GM19467 (cell line): ENCODE data around the gene FKBP6.
A peak's percentile ranks its signal among the peaks of the same experiment; 100 is the strongest.
"Not testable (repeated sequence)": the region's sequence is repeated elsewhere in the genome, so short reads cannot be mapped to it uniquely, and the experiment has no call there.

ENCODE experiments used
- ATAC-seq: cut with Tn5 transposase; IDR thresholded peaks from one replicate; pipeline ENCODE4 v1.9.1; 2021; ENCODE audit warnings: mild to moderate bottlenecking, moderate library complexity; ENCODE audit not compliant: unreplicated experiment

FKBP6 gene, protein sequence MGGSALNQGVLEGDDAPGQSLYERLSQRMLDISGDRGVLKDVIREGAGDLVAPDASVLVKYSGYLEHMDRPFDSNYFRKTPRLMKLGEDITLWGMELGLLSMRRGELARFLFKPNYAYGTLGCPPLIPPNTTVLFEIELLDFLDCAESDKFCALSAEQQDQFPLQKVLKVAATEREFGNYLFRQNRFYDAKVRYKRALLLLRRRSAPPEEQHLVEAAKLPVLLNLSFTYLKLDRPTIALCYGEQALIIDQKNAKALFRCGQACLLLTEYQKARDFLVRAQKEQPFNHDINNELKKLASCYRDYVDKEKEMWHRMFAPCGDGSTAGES

DNA sequence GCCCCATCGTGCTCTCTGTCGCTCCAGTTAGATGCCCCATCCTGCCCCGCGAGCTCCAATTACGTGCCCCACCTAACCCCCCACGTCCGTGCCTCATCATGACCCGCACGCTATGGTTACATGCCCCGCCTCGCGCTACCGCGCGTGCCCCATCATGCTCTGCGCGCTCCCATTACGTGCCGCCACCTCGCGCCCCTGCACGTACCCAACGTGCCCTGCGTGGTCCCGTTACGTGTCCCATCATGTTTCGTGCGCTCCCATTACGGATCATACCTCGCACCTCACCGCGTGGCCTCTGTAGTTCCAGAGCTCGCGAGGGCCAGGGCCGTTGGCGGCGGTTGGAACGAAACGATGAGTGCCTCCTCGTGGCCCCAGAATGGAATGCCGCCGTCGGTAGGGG, at the start of gene FKBP6, which contains the start of gene TRIM50:
Gene FKBP6 (plus strand): TSS at position 240 of the 400 bp plus-strand sequence. CDS start 268 bp downstream, outside the sequence.
Gene TRIM50 (minus strand): TSS at position 161 of the 400 bp plus-strand sequence. CDS start 3,295 bp downstream, outside the sequence.
- ATAC-seq, result not testable (repeated sequence)

DNA sequence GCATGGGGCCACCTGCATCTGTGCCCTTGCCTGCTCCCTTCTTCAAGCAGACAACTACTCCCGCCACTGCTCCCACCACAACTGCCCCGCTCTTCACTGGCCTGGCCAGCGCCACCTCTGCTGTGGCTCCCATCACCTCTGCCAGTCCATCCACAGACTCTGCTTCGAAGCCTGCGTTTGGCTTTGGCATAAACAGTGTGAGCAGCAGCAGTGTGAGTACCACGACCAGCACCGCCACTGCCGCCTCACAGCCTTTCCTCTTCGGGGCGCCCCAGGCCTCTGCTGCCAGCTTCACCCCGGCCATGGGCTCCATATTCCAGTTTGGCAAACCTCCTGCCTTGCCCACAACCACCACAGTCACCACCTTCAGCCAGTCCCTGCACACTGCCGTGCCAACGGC, 30.7 kb upstream of the FKBP6 start:
- ATAC-seq, result not testable (repeated sequence)

DNA sequence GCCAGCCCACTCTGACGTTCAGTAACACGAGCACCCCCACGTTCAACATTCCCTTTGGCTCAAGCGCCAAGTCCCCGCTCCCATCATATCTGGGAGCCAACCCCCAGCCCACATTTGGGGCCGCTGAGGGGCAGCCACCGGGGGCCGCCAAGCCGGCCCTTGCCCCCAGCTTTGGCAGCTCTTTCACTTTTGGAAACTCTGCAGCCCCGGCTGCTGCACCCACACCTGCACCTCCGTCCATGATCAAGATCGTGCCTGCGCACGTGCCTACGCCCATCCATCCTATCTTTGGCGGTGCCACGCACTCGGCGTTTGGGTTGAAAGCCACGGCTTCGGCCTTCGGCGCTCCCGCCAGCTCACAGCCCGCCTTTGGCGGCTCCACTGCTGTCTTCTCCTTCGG, 30.3 kb upstream of the FKBP6 start:
- not testable (repeated sequence) for ATAC-seq

DNA sequence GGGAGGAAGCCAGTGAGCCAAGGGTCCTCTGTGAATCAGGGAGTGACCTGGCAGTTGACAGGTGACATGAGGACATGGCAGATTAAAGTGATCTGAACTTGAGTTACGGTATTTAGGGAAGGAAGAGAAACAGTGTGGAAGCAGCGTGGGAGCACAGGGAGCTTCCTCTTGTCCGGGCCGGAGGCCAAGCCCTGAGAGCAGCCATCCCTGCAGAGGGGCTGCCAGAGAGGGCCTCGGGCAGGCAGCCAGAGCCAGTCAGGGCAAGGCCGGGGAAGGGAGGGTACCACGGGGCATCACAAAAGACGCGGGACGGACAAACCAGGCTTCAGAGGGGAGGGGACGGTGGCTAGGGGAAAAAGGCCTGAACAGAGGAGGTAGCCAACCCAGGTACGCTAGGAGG, 28.1 kb upstream of the FKBP6 start:
- not testable (repeated sequence) for ATAC-seq

DNA sequence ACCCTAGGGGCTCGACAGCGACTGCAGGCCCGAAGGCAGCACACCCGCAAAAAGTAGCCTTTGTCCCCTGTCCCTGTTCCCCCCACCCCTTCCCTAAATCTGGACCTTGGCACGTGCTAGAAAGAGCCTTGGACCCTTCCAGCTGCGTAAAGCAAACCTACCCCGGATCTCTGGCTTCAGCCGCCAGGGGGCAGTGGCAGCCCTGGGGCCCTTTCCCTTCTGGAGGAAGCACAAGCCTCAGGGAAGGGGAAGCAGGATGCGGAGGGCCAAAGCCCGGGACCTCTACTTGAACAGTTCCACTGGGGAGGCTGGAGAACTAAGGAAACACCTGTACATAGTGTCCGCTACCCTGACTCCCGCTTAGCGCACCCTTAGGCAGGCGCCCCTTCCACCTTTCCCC, 26.9 kb upstream of the FKBP6 start:
- not testable (repeated sequence) for ATAC-seq

DNA sequence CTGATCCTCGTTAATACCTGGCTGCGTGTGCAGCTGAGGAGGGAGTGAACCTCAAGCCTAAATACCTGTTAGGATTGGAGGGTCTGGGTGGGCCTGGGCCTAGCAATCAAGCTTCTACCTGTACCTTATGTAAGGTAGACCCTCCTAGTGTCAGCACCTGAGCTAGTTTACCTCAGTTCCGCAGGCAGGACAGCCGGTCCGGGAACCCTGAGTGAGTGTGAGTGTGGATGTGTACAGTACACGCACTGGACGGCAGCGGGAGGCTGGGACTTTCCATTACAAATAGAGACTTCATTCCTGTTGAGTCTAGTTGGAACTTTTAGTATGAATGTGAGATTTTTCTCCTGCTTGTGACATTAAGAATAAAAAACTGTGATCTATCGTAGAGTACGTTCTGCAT, 25.1 kb upstream of the FKBP6 start:
- ATAC-seq, result not testable (repeated sequence)

DNA sequence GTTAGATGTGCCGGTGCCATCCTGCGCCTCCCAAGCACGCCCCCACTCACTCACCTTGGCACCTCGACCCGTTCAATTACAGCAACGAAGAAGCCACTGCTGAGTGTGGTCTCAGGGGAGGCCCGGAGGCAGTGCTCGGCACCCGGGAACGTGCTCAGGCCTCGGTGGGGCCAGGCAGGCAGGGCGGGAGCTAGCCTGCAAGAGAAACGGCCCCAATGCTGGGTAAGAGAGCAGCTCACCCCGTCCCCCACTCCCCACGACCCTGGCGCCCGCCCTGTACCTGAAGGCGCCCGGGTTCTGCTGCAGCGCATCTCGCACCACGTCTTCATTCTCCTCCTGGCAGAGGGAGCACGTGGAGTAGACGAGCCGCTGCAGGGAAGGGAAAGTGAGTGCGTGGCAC, 24.4 kb upstream of the FKBP6 start:
- no peak for ATAC-seq

DNA sequence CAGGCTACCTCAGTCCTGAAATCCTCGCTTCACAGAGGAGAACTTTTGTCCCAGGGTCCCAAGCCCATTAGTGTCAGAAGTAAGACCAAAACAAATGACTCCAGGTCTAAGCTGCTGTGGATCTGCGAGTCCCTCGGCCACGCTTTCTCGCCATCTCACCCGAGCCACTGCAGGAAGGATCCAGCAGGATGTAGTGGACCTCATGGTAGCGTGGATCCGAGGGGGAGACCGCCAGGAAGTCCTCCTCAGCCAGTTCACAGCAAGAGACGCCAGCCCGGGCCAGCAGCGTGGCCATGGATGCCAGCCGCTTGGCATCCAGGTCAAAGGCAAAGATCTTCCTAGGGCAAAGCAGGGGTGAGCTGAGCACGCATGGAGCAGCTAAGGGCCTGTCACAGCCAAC, 23.9 kb upstream of the FKBP6 start:
- no peak for ATAC-seq

DNA sequence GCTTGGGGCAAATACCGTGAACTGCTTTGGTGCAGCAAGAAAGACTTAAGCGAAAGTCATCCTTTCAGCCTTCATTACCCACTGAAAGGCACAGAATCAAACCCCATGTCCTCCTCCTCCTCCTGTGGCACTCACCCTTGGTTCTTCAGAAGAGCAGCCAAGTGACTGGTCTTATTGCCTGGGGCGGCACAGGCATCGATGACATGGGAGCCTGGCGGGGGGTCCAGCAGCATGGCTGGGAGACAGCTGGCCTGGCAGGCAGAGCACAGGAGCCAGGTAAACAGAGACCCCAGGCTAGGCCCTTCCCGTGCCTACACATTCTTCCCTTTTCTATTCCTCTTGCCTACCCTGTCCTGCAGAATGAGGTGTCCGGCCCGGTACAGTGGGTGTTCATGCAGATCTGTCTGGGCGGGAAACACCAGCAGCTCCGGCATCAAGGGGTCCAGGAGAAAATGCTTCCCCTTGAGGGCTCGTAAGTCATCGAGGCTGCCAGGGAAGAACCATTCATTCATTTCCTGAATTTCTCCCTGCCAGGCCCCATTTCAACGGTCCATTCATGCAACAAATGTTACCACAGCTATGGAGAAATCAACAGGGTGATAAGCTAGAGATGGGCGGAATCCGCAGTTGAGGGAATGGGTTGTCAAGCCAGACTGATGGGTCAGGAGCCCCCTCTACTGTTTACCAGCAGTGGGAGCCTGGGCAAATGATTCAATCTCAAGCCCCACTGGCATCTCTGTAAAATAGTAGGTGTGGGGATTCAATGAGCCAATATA, 23.2 kb upstream of the FKBP6 start:
- not testable (repeated sequence) for ATAC-seq

DNA sequence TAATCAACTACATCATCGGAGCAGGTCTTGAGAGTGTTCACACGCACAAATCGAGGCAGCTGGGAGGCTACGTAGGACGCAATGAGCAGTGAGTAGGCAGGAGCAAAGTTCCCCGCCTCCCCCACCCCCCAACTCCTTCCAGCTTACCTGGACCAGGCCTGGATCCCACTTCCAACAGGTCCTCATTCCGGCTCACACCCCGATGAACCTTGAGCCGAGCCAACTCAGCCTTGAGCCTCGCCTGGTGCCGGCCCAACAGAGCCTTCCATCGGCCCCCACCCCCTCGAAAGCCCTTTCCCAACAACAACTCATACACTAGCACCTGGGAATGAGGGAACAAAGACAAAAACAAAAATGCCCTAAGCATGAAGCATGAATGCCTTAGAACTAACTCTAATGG, 20.5 kb upstream of the FKBP6 start:
- no peak for ATAC-seq

DNA sequence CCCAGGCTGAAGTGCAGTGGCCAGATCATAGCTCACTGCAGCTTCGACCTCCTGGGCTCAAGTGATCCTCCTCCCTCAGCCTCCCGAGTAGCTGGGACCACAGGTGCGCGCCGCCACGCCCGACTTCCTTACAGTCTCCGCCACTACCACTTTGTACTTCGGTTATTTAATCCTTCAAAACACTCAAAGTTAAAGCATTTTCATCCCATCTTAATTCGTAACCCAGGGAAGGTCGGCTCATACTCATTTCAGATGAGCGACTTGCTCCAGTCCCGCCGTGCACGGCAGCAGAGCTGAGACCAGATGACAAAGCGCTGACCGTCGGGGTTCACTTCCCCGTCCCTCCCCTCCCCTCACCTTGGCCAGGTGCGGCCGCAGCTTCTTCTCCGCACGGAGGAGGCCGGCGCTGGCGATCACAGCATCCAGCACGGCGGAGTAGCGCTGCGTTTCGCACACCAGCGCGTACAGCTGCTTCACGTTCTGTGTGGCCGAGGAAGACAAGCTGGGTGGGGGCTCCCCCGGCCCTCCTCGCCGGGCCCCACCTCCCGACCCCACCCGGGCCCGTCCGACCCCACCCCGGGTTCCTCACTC, 19.8 kb upstream of the FKBP6 start:
- ATAC-seq, result peak; percentile 24

DNA sequence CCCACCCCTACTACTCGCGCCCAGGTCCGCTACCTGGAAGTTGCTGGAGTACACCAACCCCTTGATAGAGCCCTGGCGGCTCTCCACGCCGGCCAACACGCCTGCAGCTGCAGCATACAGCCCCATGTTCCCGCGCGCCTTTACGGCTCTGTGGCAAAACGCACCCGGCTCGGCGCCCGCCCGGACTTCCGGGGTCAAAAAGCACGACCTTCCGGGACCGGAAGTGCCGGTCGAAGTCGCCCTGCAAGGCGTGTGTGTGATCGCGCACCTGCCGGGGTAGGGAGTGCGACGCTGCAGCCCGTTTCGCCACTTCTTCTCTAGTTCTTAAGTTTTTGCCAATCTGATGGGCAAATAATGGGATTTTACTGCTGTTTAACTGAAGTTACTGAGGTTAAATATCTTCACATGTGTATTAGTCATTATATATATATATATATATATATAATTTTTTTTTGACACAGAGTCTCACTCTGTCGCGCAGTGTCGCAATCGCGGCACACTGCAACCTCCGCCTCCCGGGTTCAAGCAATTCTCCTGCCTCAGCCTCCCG, 19.2 kb upstream of the FKBP6 start, which contains the start of gene NSUN5:
Gene NSUN5 (minus strand): TSS at position 162 of the 550 bp plus-strand sequence. CDS start 36 bp downstream, at position 126.
- peak; percentile 82 for ATAC-seq

DNA sequence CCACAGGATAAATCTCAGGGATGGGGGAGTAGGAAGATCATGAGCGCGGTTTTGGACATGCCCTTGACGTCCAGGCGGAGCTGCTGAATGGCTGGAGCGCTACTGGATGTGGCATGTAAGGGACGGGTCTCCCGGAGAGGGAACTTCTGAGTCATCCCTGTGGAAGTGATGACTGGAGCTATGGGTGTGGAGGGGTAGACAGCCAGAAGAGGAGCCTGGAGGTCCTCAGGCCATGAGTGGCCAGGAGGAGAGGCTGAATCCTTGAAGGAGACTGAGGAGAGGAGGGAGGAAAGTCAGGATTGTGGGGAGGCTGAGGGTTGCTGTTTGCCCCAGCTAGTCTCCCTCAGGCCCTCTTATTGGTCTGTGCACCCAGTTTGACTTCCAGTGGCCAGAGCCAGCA, 16.5 kb upstream of the FKBP6 start:
- ATAC-seq, result not testable (repeated sequence)

DNA sequence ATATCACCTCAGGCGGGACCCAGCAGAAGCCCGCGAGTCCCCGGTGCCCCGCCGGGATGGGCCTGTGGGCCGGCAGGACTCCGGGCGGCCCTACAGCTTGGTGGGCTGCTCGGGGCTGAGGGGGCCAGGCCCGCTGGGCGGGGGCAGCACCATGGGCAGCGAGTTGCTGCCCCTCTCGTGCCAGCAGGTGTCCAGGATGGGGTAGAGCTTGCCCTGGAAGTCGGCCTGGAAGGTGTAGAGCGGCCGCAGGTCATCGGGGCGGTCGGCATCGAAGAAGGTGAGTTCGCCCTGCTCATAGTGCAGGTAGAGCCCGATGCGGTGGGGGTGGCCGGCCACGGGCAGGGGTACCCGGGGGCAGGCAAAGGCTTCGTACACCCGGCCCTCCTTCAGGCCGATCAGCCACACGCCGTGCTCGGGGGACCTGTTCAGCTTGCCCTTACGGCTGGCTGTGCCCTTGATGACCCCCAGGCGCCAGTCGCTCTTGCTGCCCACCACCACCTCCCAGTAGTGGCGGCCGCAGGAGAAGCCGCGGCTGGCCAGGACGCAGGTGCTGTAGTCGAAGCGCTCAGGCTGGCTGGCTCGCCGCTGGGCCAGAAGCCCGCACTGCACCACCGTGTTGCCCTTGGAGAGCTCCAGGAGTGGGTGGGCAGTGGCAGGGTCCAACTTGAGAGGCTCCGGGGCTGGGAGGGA, 15.0 kb upstream of the FKBP6 start:
- no peak for ATAC-seq

DNA sequence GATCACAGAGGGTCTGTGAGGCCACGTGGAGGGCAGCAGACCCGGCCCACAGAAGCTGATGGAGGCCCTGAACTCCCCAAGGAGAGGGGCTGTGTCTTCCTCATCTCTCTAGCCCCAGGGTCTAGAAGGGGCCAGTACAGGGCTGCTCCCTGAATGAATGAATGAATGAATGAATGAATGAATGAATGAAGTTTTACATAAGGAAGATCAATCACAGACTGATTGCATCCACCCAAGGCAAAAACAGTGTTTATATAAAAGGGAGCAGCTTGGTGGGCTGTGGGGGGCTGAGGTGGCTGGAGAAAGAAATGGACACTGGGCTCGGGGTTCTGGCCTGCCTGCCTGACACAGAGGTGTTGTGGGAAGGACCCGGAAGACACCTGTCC, 14.4 kb upstream of the FKBP6 start:
- no peak for ATAC-seq

DNA sequence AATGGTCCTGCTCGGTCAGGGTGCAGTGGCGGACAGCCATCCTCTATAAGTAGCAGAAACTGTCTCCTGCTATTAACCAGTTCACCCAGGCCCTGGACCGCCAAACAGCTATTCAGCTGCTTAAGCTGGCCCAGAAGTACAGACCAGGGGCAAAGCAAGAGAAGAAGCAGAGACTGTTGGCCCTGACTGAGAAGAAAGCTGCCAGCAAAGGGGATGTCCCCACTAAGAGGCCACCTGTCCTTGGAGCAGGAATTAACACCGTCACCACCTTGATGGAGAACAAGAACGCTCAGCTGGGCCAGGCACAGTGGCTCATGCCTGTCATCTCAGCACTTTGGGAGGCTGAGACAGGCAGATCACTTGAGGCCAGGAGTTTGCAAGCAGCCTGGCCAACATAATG, 13.7 kb upstream of the FKBP6 start:
- ATAC-seq, result no peak

DNA sequence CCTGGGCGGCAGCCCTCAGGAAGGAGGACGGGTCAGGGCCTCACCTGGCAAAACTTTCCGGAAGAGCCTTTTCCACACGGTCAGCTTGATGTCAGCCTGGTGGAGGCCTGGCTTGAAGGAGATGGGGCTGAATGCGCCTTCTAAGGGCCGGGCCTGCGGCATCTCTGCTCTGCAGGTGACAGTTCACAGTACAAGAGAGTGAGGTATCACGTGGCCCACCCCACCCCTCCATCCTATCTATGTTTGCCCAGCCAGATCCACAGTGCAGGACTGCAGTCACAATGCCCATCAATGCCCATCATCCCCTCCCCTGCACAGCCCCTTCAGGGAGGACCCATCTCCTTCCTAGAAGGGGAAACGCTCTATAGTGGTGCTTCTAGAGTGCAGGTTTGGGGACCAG, 11.4 kb upstream of the FKBP6 start:
- no peak for ATAC-seq

DNA sequence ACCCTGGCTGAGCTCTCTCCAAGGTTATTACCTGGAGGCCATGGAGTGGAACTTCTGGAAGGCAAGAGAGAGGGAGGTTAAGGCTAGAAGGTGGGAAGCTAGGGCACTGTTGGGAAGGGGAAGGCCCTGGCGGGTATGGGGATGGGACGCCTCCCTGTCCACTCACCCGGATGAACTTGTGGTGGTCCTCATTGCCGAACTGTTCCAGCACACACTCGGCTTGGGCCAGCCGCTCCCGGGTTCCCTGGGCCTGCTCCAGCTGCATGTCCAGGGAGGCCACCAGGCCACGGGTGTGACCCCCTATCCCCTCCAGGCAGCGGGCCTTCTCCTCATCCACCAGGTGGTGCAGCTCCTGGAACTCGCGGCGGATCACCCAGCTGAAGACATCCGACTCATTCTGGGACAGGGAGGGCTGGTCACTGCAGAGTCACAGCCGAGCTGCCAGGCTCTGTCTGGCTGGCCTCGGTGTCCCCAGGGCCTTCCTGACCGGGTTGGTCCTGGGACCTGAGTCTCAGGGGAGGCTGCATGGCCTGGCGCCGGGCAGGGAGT, 9.2 kb upstream of the FKBP6 start:
- not testable (repeated sequence) for ATAC-seq

DNA sequence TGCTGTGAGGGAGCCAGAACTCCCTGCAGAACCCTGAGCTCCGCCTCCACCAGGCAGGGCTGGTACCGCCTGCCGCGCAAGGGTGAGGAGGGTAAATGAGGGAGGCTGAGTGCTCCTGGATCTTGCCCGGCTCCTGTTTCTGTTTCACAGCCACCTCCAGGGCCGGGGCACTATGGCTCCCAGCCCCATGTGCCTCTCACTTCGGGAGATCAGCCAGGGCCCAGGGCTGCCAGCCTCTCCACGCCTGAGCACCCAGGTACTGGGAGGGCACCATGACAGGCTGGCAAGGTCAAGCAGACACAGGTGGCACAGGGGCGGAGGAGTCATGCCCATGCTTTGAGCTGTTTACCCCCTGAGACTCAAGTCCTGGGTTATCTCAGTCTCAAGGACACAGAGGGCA, 8.4 kb upstream of the FKBP6 start:
- not testable (repeated sequence) for ATAC-seq

DNA sequence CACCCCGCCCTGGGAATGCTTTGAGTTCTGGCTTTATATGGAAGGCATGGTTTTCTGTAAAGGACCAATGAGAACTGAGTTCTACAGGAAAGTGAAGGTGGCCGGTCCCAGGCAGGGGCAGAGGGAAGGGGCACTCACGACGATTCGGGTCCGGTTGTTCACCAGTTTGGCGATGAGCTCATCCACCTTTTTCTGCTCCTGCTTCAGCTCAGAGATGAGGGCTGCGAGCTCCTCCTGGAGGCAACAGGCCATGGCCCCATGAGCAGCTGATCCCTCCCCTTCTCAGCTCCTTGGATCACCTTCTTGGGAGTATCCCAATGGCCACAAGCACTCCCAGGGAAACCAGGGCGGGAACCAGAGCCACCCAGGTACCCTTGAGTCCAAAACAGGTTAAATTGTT, 8.0 kb upstream of the FKBP6 start:
- ATAC-seq, result not testable (repeated sequence)
